Stomach (tissue), 4 donors: Measurements from ENCODE around the gene MAP3K10.

Source experiments
- CTCF ChIP-seq, 7 experiments: fragments of 450-650 bp in 4 of 7; fragments of 200-600 bp in 3 of 7; sonication (generic) in 3 of 7; IDR thresholded peaks; one replicate each; pipeline ENCODE4 v1.5.1; 2016 to 2019; ENCODE audit warnings: antibody characterized with exemption in 7 of 7, control low read depth in 2 of 7, mild to moderate bottlenecking in 1 of 7
- POLR2A ChIP-seq, 4 donors: fragments of 450-650 bp; IDR thresholded peaks; one replicate each; pipeline ENCODE4 v1.6.1; 2016; ENCODE audit warnings: antibody characterized with exemption in 4 of 4, control low read depth in 2 of 4, mild to moderate bottlenecking in 1 of 4, moderate library complexity in 1 of 4
- POLR2AphosphoS5 ChIP-seq, 3 donors: sonication (generic); formaldehyde crosslinking; IDR thresholded peaks; one replicate each; pipeline ENCODE4 v1.6.1; 2016; ENCODE audit warnings: antibody characterized with exemption in 3 of 3

GRCh38 chr19:40249781-40250180, 58.6 kb downstream of the MAP3K10 start:
- TF ChIP-seq CTCF (IDR thresholded peaks at IDR 0.05) = no peak
- no peak for TF ChIP-seq POLR2AphosphoS5 (IDR thresholded peaks at IDR 0.05)
- TF ChIP-seq POLR2A (IDR thresholded peaks at IDR 0.05) = no peak
